HUES48 (cell line): ENCODE results near the gene SEPTIN12.

Experiments used
- H3K27ac ChIP-seq: one replicate; pipeline ENCODE4 v1.7.0; 2013; ENCODE audit warnings: low read depth, low read length, inconsistent platforms
- H3K27me3 ChIP-seq: 2 replicates; pipeline ENCODE4 v1.6.1; 2013; ENCODE audit warnings: mild to moderate bottlenecking, low read length; ENCODE audit not compliant: control insufficient read depth, insufficient read depth
- H3K36me3 ChIP-seq: 2 replicates; pipeline ENCODE4 v1.6.1; 2013; ENCODE audit warnings: low read length; ENCODE audit not compliant: control insufficient read depth, insufficient read depth
- H3K4me1 ChIP-seq: 2 replicates; pipeline ENCODE4 v1.6.1; 2013; ENCODE audit warnings: mild to moderate bottlenecking, low read length; ENCODE audit not compliant: control insufficient read depth, insufficient read depth
- H3K4me3 ChIP-seq: 2 replicates; pipeline ENCODE4 v1.5.1; 2013; ENCODE audit warnings: mild to moderate bottlenecking, low read depth, low read length
- H3K9ac ChIP-seq: 2 replicates; pipeline ENCODE4 v1.6.1; 2013; ENCODE audit warnings: mild to moderate bottlenecking, low read depth, low read length, moderate library complexity
- H3K9me3 ChIP-seq: 2 replicates; pipeline ENCODE4 v1.6.1; 2013; ENCODE audit warnings: low read length; ENCODE audit not compliant: control insufficient read depth, insufficient read depth

The SEPTIN12 gene

DNA sequence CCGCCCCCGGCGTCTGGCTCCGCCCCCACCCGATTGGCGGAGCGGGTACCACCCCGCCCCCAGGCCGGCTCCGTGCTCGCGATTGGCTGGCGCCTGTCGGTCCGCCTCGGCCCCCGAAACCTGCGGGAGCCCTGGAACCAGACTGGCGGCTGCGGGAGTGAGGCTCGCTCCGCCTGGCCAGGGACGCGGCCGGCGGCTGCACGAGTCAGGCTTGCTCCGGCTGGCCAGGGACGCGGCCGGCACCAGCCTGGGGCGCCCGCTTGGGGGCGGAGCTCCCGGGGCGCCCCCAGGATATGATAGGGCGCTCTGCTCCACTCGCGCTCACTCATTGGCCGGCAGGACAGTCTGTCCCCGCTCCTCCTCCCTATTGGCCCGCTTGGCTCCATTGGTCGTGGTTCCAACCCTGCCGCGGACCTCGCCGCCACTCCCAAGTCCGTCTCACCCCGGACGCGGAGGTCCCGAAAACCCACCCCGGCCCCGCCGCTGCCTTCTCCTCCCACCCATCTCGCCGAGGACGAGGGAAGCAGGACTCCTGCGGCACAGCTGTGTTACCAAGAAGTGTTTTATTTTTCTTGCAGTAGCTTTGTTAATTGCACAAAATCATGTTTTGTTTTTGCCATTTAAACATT lies 14.6 kb upstream of the SEPTIN12 start:
- no peaks in the 10 kb centered on the region for H3K9me3 ChIP-seq
- H3K27ac ChIP-seq, result peak overlapping the region; percentile 95
- peak overlapping the region; percentile 68 for H3K9ac ChIP-seq
- H3K4me1 ChIP-seq, result peaks cover 17% of the 10 kb centered on the region; the same call in 1 of the 2 replicates
- H3K27me3 ChIP-seq, result no peaks in the 10 kb centered on the region
- H3K4me3 ChIP-seq, result peak overlapping the region; percentile 76
- H3K36me3 ChIP-seq, result peaks cover 56% of the 10 kb centered on the region

DNA sequence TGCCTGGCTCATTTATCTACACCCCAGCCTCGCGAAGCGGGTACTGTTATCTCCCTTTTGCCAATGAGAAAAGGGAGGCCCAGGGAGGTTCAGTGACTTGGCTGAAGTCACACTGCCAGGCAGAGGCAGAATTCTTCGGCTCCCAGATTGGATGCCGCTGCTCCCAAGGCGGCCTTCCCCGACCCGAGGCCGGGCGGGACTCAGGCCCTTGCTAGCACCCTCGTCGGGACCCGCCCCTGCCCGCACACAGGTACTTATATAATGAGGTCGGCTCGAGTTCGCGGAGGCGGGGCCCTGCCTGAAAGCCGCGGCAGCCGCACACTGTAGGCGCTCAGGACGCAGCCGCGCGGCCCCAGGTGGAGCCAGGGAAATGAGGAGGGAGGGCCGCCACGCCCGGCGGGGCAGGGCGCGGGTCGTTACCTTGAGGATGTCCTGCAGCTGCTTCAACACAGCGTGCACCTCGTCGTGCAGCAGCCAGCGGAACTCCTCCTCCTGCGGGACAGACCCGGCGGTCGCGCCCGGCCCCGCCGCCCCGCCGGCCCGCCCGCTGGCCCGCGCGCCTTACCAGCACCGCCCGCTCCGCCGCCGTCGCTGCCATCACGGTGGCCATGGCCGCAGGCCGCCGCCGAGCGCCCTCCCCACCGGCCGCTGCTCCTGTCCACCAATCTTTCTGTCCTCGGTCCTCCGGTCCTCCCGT lies 14.0 kb upstream of the SEPTIN12 start, which contains the start of gene ROGDI:
Gene ROGDI (minus strand): TSS at position 672 of the 697 bp plus-strand sequence. CDS start 62 bp downstream, at position 610.
- Histone ChIP-seq H3K27me3 (no peaks in the 10 kb centered on the region), H3K4me3 (peak within 1 kb of the TSS; percentile 76), H3K9me3 (no peaks in the 10 kb centered on the region), H3K4me1 (peaks cover 17% of the 10 kb centered on the region; the same call in 1 of the 2 replicates), H3K27ac (peak within 1 kb of the TSS; percentile 95), H3K9ac (peak within 1 kb of the TSS; percentile 68), H3K36me3 (peaks cover 50% of the 10 kb centered on the region)

DNA sequence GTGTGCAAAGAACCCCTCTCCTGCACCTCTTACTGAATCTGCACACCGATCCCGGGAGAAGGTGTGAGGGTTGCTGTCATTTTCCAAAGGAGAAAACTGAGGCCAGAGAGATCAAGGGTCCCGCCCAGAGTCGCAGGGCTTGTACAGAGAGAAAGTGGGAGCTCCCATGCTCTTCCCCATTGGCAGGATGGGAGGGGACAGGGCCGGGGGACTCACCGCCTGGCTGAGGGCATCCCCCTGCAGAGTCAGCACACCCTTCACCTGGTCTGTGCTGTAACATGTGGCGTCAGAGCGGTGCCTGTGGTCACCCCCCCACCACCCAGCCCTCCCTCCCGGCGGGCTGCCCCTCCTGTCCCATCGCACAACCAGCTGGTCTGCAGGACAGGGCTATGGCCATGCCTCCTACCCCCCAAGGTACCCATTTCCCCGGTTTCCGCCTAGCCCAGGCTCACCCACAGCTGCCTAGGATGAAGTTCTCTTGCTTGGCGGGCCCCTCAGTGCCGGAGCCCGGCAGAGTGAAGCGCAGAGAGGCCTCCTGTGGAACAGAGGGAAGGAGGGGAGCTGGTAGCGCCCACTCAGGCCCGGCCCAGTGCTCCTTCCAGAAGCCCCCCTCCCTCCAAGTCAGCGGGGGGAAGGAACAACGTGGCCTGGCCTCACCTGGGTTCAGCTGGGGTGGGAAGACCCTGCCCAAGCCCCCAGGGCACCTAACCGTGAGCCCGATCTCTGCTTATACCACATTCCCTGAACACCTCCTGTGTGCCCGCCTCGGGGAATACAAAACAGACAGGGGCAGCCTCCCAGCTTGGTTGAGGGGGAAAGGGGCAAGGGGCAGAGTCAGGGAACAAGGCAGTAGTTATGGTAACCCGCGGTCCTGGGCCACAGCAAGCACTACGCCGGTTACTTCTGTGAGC lies 13.2 kb upstream of the SEPTIN12 start:
- Histone ChIP-seq H3K9ac (peak overlapping the region; percentile 31; the same call in 1 of the 2 replicates), H3K27ac (peak overlapping the region; percentile 95), H3K4me3 (peak overlapping the region; percentile 76), H3K36me3 (peaks cover 45% of the 10 kb centered on the region), H3K4me1 (peaks cover 17% of the 10 kb centered on the region; the same call in 1 of the 2 replicates), H3K27me3 (no peaks in the 10 kb centered on the region), H3K9me3 (no peaks in the 10 kb centered on the region)

DNA sequence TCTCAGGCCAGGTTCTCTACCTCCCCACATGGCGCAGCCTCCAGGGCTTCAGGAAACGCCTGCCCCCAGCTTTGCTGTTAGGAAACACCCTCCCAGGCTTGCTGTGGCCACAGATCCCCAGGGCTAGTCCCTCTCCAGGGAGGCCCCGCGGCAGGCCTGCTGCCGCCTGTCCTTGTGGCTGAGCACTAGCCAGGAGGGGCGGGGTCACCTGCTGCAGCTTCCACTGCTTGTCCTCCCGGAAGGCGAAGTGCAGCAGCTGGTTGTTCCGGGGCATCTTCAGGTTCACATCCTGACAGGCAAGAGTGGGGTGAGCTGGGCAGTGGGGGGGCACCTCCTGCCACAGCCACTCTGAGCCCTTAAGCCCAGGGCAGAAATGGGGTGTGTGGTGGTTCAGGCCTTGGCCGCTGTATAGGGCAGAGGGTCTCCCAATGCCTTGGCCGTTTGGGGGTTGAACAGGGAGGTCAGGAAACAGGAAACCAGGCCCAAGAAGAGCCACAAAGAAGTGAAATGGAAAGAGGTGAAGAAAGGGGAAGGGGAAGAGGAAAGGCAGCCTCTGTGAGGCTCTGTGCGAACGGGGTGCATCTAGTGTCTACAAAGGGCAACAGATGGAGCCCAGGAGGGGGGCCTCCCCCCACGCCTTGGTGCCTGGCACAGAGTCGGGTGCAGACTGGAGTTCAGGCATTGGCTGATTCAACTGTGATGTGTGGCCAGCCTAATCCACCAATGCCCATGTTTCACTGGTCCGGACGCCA lies 12.3 kb upstream of the SEPTIN12 start:
- Histone ChIP-seq H3K27me3 (no peaks in the 10 kb centered on the region), H3K27ac (no peak overlapping the region), H3K9me3 (no peaks in the 10 kb centered on the region), H3K4me3 (no peak overlapping the region), H3K36me3 (peaks cover 39% of the 10 kb centered on the region), H3K9ac (no peak overlapping the region), H3K4me1 (peaks cover 17% of the 10 kb centered on the region; the same call in 1 of the 2 replicates)

DNA sequence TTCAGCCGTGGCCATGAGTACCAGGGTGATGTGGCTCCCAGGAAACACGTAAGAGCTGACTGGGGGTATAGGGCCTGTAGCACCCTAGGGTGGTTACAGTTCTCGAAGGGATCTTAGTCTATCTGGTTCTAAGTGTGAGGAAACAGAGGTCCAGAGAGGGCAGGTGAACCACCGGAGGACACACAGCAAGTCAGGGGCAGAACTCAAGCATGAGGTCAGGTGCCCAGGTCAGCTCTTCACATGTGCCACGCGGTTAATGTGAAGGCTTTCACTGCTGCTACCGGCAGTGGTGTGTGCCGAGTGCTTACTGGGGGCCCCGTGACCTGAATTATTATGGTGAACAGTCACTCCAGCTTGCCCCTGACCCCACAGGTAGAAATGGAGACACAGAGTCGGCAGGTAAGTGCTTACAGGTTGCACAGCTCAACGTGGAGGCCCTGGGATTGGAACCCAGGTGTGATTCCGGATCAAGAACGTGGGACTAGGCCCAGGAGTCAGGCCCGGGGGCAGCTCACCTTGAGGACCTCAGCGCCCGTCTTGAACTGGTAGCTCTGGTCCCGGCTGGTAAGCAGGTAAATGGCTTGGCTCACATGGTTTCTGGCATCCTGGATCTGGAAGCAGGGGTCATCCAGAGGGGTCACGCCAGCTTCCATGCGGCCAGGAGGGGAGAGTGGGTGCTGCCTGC lies 11.2 kb upstream of the SEPTIN12 start:
- H3K27me3 ChIP-seq, result no peaks in the 10 kb centered on the region
- H3K36me3 ChIP-seq, result peaks cover 28% of the 10 kb centered on the region
- no peak overlapping the region for H3K27ac ChIP-seq
- H3K4me1 ChIP-seq, result peaks cover 16% of the 10 kb centered on the region; the same call in 1 of the 2 replicates
- no peaks in the 10 kb centered on the region for H3K9me3 ChIP-seq
- no peak overlapping the region for H3K4me3 ChIP-seq
- H3K9ac ChIP-seq, result no peak overlapping the region

DNA sequence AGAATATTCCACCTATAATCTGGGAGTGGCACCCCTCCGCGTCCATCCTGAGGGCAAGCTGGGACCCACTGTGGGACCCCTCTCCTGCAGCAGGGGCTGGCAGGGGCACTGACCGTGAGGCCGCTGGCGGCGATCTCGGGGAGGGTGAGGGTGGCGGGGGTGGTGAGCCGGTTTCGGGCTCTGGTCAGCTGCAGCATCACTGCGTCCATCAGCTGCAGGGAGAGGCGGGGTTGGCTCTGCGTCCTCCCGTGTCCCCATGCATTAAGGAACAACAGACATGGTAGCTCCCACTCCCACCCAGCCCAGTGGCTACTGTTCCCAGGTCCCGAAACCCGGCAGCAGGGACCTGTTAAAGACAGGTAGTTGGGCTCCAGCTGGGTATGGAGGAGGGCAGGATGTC lies 10.3 kb upstream of the SEPTIN12 start:
- no peak overlapping the region for H3K4me3 ChIP-seq
- no peaks in the 10 kb centered on the region for H3K9me3 ChIP-seq
- peaks cover 11% of the 10 kb centered on the region; the same call in 1 of the 2 replicates for H3K4me1 ChIP-seq
- H3K27me3 ChIP-seq, result no peaks in the 10 kb centered on the region
- H3K27ac ChIP-seq, result no peak overlapping the region
- H3K36me3 ChIP-seq, result peaks cover 23% of the 10 kb centered on the region
- H3K9ac ChIP-seq, result no peak overlapping the region

DNA sequence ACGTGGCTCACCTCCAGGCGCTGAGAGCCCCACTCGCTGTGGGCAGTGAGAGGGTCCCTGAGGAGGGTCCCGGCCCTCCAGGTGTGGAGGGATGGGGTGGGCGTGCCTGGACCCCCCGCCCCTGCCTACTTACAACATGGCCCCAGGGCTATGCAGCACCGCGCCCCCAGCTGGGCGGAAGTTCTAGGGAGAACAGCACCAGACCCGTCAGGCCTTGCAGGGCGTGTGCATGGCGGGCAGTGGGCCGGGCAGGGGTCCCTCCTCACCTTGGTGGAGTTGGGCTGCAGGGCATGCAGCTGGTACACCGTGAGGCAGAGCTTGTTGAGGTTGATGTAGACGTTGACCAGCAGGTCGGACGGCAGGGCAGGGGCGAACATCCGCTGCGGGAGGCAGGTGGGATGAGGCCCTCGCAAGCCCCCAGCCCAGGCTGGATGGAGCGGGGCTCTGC lies 9.7 kb upstream of the SEPTIN12 start:
- peaks cover 8% of the 10 kb centered on the region; the same call in 1 of the 2 replicates for H3K4me1 ChIP-seq

DNA sequence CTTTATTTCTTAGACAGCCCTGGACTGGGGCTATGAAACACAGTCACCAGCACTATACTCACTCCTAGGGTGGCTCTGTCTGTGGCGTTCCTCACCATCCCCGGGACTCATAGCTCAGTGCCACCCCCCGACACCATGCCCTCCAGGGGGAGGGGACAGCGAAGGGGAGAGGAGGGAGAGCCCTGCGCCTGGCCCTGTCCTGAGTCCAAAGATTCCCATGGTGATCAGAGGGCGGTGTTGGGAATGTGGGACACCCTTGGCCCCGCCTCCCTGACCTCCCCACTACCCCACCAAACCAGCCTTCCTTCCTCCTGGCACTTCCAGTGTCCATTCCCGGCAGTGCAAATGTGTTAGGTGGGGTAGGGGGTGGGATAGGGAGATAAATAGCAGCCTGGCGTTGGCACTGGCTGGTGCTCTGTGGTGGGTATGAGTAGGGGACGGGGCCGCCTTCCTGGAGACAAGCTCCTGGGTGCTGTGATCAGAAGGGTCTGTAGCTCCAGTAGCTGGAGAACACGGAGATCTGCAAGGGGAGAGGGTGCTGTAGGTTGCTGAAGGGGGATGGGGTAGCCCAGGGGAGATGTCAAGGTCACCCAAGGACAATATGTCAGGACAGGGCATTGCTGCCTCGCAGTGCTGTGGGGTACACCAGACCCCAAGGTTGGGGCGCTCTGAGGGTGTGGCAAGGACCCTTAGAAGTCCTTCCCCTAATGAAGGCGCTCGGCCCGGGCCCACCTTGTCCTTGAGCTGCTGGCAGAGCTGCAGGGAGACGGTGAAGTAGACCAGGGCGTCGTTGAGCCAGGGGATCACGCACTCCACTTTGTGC lies 9.0 kb upstream of the SEPTIN12 start:
- H3K4me1 ChIP-seq, result peaks cover 8% of the 10 kb centered on the region; the same call in 1 of the 2 replicates
- H3K27me3 ChIP-seq, result no peaks in the 10 kb centered on the region
- H3K27ac ChIP-seq, result no peak overlapping the region
- H3K4me3 ChIP-seq, result no peak overlapping the region
- no peak overlapping the region for H3K9ac ChIP-seq
- H3K36me3 ChIP-seq, result peaks cover 23% of the 10 kb centered on the region
- H3K9me3 ChIP-seq, result no peaks in the 10 kb centered on the region

More for the DNA sequence above, 9.7 kb upstream of the SEPTIN12 start:
- no peak overlapping the region for H3K27ac ChIP-seq
- peaks cover 23% of the 10 kb centered on the region for H3K36me3 ChIP-seq
- H3K9me3 ChIP-seq, result no peaks in the 10 kb centered on the region
- no peak overlapping the region for H3K4me3 ChIP-seq
- H3K27me3 ChIP-seq, result no peaks in the 10 kb centered on the region
- H3K9ac ChIP-seq, result no peak overlapping the region

DNA sequence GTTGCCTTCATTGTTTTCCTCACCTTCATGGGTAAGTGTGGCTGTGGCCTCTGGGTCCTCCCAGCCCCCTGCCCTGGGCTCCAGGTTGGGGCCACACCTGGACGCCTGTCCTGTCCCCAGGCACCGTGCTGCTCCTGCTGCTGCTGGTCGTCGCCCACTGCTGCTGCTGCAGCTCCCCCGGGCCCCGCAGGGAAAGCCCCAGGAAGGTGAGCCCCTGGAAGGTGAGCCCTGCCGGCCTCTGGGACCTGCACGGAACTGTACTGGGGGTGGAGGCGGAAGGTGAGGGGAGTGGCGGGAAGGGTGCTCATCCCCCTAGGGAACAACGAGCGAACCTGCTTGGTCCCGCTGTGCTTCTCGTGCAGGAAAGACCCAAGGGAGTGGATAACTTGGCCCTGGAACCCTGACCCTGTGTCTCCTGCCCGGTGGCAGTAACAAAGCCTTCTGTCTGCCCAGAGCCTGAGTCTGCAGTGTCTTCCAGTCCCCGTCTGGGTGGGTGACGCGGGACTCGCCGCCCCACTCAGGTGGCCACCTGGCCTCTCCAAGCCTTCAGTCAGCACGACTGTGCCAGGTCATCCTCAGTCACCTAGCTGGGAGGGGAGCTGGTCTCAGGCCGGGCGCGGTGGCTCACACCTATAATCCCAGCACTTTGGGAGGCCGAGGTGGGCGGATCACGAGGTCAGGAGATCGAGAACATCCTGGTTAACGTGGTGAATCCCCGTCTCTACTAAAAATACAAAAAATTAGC lies 7.9 kb upstream of the SEPTIN12 start:
- peaks cover 23% of the 10 kb centered on the region for H3K36me3 ChIP-seq
- no peak overlapping the region for H3K27ac ChIP-seq
- H3K4me1 ChIP-seq, result peaks cover 1% of the 10 kb centered on the region; the same call in 1 of the 2 replicates
- H3K4me3 ChIP-seq, result no peak overlapping the region
- no peaks in the 10 kb centered on the region for H3K9me3 ChIP-seq
- no peaks in the 10 kb centered on the region for H3K27me3 ChIP-seq
- no peak overlapping the region for H3K9ac ChIP-seq
